HepG2 (cell line): ENCODE measurements around the gene LUZP1. TPM values are rescaled to one million over a fixed set of nuclear protein-coding genes. Genes with fewer than 3 reads are reported as not detected.

ENCODE experiments used
- AHDC1 ChIP-seq: sonication (generic); formaldehyde crosslinking; IDR thresholded peaks from 2 replicates; pipeline ENCODE4 v1.5.1; 2020; ENCODE audit warnings: mild to moderate bottlenecking, missing genetic modification reagents, borderline replicate concordance
- ATF7 ChIP-seq, 2 experiments: fragments of 450-650 bp in 1 of 2; sonication (generic) in 1 of 2; formaldehyde crosslinking in 1 of 2; IDR thresholded peaks; 2 replicates each; pipeline versions ENCODE4 v1.4.0 to v1.6.1; 2016 to 2020; ENCODE audit warnings: antibody characterized with exemption in 1 of 2, mild to moderate bottlenecking in 1 of 2, missing genetic modification reagents in 1 of 2
- DMAP1 ChIP-seq: IDR thresholded peaks from 2 replicates; pipeline ENCODE4 v1.6.1; 2016
- FOXM1 ChIP-seq: sonication (generic); formaldehyde crosslinking; IDR thresholded peaks from 2 replicates; pipeline ENCODE4 v1.5.0; 2020; ENCODE audit warnings: missing genetic modification reagents
- GLI4 ChIP-seq: sonication (generic); formaldehyde crosslinking; IDR thresholded peaks from 2 replicates; pipeline ENCODE4 v1.5.1; 2020; ENCODE audit warnings: missing genetic modification reagents, mild to moderate bottlenecking, moderate library complexity, borderline replicate concordance
- KLF15 ChIP-seq: sonication (generic); formaldehyde crosslinking; IDR thresholded peaks from 2 replicates; pipeline ENCODE4 v1.8.1; 2023; ENCODE audit warnings: borderline replicate concordance, mild to moderate bottlenecking, inconsistent platforms, missing genetic modification reagents, mixed read lengths
- MIER2 ChIP-seq: IDR thresholded peaks from 2 replicates; pipeline ENCODE4 v1.6.1; 2016; ENCODE audit warnings: missing biosample characterization, missing genetic modification reagents
- REXO4 ChIP-seq: sonication (generic); formaldehyde crosslinking; IDR thresholded peaks from 2 replicates; pipeline ENCODE4 v1.8.0; 2022; ENCODE audit warnings: missing genetic modification reagents, mild to moderate bottlenecking, borderline replicate concordance
- SIN3A ChIP-seq: IDR thresholded peaks from 2 replicates; pipeline ENCODE4 v1.6.1; 2011; ENCODE audit warnings: low read depth, mild to moderate bottlenecking, control low read depth, low read length, borderline replicate concordance
- SMAD3 ChIP-seq: sonication (generic); formaldehyde crosslinking; IDR thresholded peaks from 2 replicates; pipeline ENCODE4 v1.4.0; 2020; ENCODE audit warnings: missing genetic modification reagents
- ZNF17 ChIP-seq: sonication (generic); formaldehyde crosslinking; IDR thresholded peaks from 2 replicates; pipeline ENCODE4 v1.5.0; 2020; ENCODE audit warnings: mild to moderate bottlenecking, missing genetic modification reagents
- ZNF503 ChIP-seq: sonication (generic); formaldehyde crosslinking; IDR thresholded peaks from 2 replicates; pipeline ENCODE4 v1.4.0; 2020; ENCODE audit warnings: missing genetic modification reagents
- ZNF652 ChIP-seq: IDR thresholded peaks from 2 replicates; pipeline ENCODE4 v1.6.1; 2016; ENCODE audit warnings: low read depth, borderline replicate concordance
- polyA plus RNA-seq, 8 experiments: library from polyadenylated mRNA; depleted of rRNA in 3 of 8; stranded (reverse) in 7 of 8; unstranded in 1 of 8; fragments of >200 nt; fragmentation: Illumina TruSeq in 4 of 8; extraction: Trizol in 4 of 8; gene quantifications; 2 replicates each; pipeline versions ENCODE4 v1.2.1 to v1.2.3, GENCODE V29; 2011 to 2016; ENCODE audit warnings: low read depth in 4 of 8, missing spikeins in 1 of 8, mixed read lengths in 1 of 8; ENCODE audit not compliant: insufficient read depth in 1 of 8
- total RNA-seq, 5 experiments: library from RNA; depleted of rRNA; stranded (reverse); fragments of >200 nt; fragmentation: Illumina TruSeq; extraction: Trizol; gene quantifications; 2 replicates each; pipeline ENCODE4 v1.2.3, GENCODE V29; 2016; ENCODE audit warnings: low read depth in 1 of 5
- TF ChIP-seq, protein P1 (sequence below): sonication (generic); formaldehyde crosslinking; IDR thresholded peaks from 2 replicates; pipeline ENCODE4 v1.4.0; 2020; ENCODE audit warnings: missing genetic modification reagents
- TF ChIP-seq, protein P2 (sequence below): sonication (generic); formaldehyde crosslinking; IDR thresholded peaks from 2 replicates; pipeline ENCODE4 v1.8.0; 2022; ENCODE audit warnings: mild to moderate bottlenecking, missing genetic modification reagents
- TF ChIP-seq, protein P3 (sequence below): IDR thresholded peaks from 2 replicates; pipeline ENCODE4 v1.6.1; 2016; ENCODE audit warnings: low read depth

Gene LUZP1
- total and polyA plus RNA-seq, 2 of the 13 experiments (the other 11 are each of a cell fraction or from before 2014, with no cell fraction given) = 6.9 to 12.7 TPM

DNA sequence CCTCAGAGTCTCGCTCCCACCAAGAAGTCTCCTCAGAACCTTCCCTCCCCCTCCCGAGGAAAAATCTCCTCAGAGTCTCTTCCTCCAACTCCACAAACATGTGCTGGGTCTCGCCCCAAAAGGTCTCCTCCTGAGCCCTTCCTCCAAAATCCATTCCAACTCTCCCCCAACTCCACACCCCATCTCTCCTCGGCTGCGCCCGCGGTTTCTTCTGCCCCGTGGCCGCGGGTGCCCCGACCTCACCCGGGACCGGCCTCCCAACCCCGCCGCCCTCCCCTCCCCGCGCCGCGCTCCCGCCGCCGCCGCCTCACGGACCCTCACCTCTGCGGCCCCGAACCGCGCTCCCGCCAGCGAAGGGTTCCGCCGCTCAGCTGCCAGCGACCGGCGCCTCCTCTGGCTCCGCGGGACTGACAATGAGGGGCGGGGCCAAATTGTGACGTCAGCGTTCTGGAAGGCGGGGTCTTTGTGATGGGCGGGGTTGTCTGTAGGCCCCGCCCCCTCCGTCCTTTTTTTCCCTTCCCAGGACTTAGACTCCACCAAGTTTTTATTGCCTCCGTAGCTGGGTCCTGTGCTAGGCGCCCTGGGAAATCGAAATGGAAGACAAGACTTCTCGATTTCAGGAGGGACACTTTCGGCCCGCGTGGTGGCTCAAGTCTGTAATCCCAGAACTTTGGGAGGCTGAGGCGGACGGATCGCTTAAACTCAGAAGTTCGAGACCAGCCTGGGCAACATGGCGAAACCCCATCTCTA, at the start of gene LUZP1 (continued):
- TF ChIP-seq, protein P1, sequence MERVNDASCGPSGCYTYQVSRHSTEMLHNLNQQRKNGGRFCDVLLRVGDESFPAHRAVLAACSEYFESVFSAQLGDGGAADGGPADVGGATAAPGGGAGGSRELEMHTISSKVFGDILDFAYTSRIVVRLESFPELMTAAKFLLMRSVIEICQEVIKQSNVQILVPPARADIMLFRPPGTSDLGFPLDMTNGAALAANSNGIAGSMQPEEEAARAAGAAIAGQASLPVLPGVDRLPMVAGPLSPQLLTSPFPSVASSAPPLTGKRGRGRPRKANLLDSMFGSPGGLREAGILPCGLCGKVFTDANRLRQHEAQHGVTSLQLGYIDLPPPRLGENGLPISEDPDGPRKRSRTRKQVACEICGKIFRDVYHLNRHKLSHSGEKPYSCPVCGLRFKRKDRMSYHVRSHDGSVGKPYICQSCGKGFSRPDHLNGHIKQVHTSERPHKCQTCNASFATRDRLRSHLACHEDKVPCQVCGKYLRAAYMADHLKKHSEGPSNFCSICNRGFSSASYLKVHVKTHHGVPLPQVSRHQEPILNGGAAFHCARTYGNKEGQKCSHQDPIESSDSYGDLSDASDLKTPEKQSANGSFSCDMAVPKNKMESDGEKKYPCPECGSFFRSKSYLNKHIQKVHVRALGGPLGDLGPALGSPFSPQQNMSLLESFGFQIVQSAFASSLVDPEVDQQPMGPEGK = peak; percentile 60
- no peak for TF ChIP-seq REXO4 (CRISPR knock-in tag)
- no peak for TF ChIP-seq SMAD3 (CRISPR knock-in tag)
- no peak for TF ChIP-seq FOXM1 (CRISPR knock-in tag)
- TF ChIP-seq, protein P2, sequence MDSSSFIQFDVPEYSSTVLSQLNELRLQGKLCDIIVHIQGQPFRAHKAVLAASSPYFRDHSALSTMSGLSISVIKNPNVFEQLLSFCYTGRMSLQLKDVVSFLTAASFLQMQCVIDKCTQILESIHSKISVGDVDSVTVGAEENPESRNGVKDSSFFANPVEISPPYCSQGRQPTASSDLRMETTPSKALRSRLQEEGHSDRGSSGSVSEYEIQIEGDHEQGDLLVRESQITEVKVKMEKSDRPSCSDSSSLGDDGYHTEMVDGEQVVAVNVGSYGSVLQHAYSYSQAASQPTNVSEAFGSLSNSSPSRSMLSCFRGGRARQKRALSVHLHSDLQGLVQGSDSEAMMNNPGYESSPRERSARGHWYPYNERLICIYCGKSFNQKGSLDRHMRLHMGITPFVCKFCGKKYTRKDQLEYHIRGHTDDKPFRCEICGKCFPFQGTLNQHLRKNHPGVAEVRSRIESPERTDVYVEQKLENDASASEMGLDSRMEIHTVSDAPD (CRISPR knock-in tag) = no peak
- TF ChIP-seq SIN3A = no peak
- TF ChIP-seq KLF15 (CRISPR knock-in tag) = no peak
- no peak for TF ChIP-seq ZNF17 (CRISPR knock-in tag)
- TF ChIP-seq ZNF503 (CRISPR knock-in tag) = no peak
- no peak for TF ChIP-seq MIER2 (CRISPR knock-in tag)
- TF ChIP-seq GLI4 (CRISPR knock-in tag) = no peak
- no peak for TF ChIP-seq DMAP1
- TF ChIP-seq ZNF652 (CRISPR knock-in tag) = no peak
- peak; percentile 94 for TF ChIP-seq ATF7 (IDR thresholded peaks at IDR 0.05)
- TF ChIP-seq ATF7 (CRISPR knock-in tag; IDR thresholded peaks at IDR 0.05) = peak; percentile 74; the same call in 1 of the 2 replicates
- no peak for TF ChIP-seq AHDC1 (CRISPR knock-in tag)
- TF ChIP-seq, protein P3, sequence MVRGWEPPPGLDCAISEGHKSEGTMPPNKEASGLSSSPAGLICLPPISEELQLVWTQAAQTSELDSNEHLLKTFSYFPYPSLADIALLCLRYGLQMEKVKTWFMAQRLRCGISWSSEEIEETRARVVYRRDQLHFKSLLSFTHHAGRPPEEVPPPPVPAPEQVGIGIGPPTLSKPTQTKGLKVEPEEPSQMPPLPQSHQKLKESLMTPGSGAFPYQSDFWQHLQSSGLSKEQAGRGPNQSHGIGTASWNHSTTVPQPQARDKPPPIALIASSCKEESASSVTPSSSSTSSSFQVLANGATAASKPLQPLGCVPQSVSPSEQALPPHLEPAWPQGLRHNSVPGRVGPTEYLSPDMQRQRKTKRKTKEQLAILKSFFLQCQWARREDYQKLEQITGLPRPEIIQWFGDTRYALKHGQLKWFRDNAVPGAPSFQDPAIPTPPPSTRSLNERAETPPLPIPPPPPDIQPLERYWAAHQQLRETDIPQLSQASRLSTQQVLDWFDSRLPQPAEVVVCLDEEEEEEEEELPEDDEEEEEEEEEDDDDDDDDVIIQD = no peak
